ENCODE results near the gene MIOX. TPM values are rescaled to one million over a fixed set of nuclear protein-coding genes. Genes with fewer than 3 reads are reported as not detected.
"Not testable (repeated sequence)": the region's sequence is repeated elsewhere in the genome, so short reads cannot be mapped to it uniquely, and the experiment has no call there.

MIOX gene
- total and polyA plus RNA-seq, 4 donors, result 0.18 TPM; not detected in 3

GRCh38 chr22:50516068-50516467 lies 29.4 kb downstream of the MIOX start:
- Histone ChIP-seq H3K36me3 (ENCODE audit: control insufficient read depth, insufficient read depth, low read length) (peaks cover 78% of the 10 kb centered on the region), H3K27ac (ENCODE audit: low read depth, low read length) (no peak overlapping the region), H3K9me3 (ENCODE audit: control insufficient read depth, insufficient read depth, low read length) (no peaks in the 10 kb centered on the region), H3K4me3 (ENCODE audit: low read depth, low read length) (no peak overlapping the region), H3K27me3 (ENCODE audit: control insufficient read depth, insufficient read depth, low read length) (no peaks in the 10 kb centered on the region), H3K4me1 (ENCODE audit: control insufficient read depth, insufficient read depth, low read length) (no peaks in the 10 kb centered on the region)
- WGBS (ENCODE audit: insufficient coverage), result 87% methylated on average over 5 of the region's 8 CpGs
- DNase-seq (ENCODE audit: low read depth in 4 of 6, low spot score in 6 of 6), result no peak

- Histone ChIP-seq H3K36me3 (ENCODE audit: control insufficient read depth, insufficient read depth, low read length) (peaks cover 82% of the 10 kb centered on the region), H3K9me3 (ENCODE audit: control insufficient read depth, insufficient read depth, low read length) (no peaks in the 10 kb centered on the region), H3K4me1 (ENCODE audit: control insufficient read depth, insufficient read depth, low read length) (no peaks in the 10 kb centered on the region), H3K4me3 (ENCODE audit: low read depth, low read length) (no peak overlapping the region), H3K27ac (ENCODE audit: low read depth, low read length) (no peak overlapping the region), H3K27me3 (ENCODE audit: control insufficient read depth, insufficient read depth, low read length) (no peaks in the 10 kb centered on the region)
- WGBS (ENCODE audit: insufficient coverage), result 90% methylated on average over 16 of the region's 16 CpGs
- DNase-seq (ENCODE audit: low read depth in 4 of 6, low spot score in 6 of 6), result no peak
These were observed 30.2 kb downstream of the MIOX start for GRCh38 chr22:50516891-50517290.

- Histone ChIP-seq H3K27me3 (ENCODE audit: control insufficient read depth, insufficient read depth, low read length) (no peaks in the 10 kb centered on the region), H3K4me1 (ENCODE audit: control insufficient read depth, insufficient read depth, low read length) (no peaks in the 10 kb centered on the region), H3K9me3 (ENCODE audit: control insufficient read depth, insufficient read depth, low read length) (no peaks in the 10 kb centered on the region), H3K4me3 (ENCODE audit: low read depth, low read length) (no peak overlapping the region), H3K27ac (ENCODE audit: low read depth, low read length) (no peak overlapping the region), H3K36me3 (ENCODE audit: control insufficient read depth, insufficient read depth, low read length) (peaks cover 83% of the 10 kb centered on the region)
- DNase-seq (ENCODE audit: low read depth in 4 of 6, low spot score in 6 of 6), result no peak
- 88% methylated on average over 20 of the region's 20 CpGs for WGBS (ENCODE audit: insufficient coverage)
These were observed 31.0 kb downstream of the MIOX start for GRCh38 chr22:50517495-50518260.

- H3K36me3 ChIP-seq (ENCODE audit: control insufficient read depth, insufficient read depth, low read length), result peaks cover 88% of the 10 kb centered on the region
- no peaks in the 10 kb centered on the region for H3K27me3 ChIP-seq (ENCODE audit: control insufficient read depth, insufficient read depth, low read length)
- 95% methylated on average over 7 of the region's 7 CpGs for WGBS (ENCODE audit: insufficient coverage)
- no peak overlapping the region for H3K27ac ChIP-seq (ENCODE audit: low read depth, low read length)
- H3K4me3 ChIP-seq (ENCODE audit: low read depth, low read length), result no peak overlapping the region
- DNase-seq (ENCODE audit: low read depth in 4 of 6, low spot score in 6 of 6), result no peak
- no peaks in the 10 kb centered on the region for H3K9me3 ChIP-seq (ENCODE audit: control insufficient read depth, insufficient read depth, low read length)
- peaks cover 1% of the 10 kb centered on the region for H3K4me1 ChIP-seq (ENCODE audit: control insufficient read depth, insufficient read depth, low read length)
These were observed 31.9 kb downstream of the MIOX start for GRCh38 chr22:50518606-50519005.

- Histone ChIP-seq H3K36me3 (ENCODE audit: control insufficient read depth, insufficient read depth, low read length) (peaks cover 93% of the 10 kb centered on the region), H3K4me3 (ENCODE audit: low read depth, low read length) (no peak overlapping the region), H3K27me3 (ENCODE audit: control insufficient read depth, insufficient read depth, low read length) (no peaks in the 10 kb centered on the region), H3K4me1 (ENCODE audit: control insufficient read depth, insufficient read depth, low read length) (peaks cover 7% of the 10 kb centered on the region), H3K27ac (ENCODE audit: low read depth, low read length) (no peak overlapping the region), H3K9me3 (ENCODE audit: control insufficient read depth, insufficient read depth, low read length) (no peaks in the 10 kb centered on the region)
- DNase-seq (ENCODE audit: low read depth in 4 of 6, low spot score in 6 of 6), result no peak
- WGBS (ENCODE audit: insufficient coverage), result 93% methylated on average over 8 of the region's 8 CpGs
These were observed 32.5 kb downstream of the MIOX start for GRCh38 chr22:50519151-50519550.

GRCh38 chr22:50520184-50520583 lies 33.5 kb downstream of the MIOX start:
- H3K4me3 ChIP-seq (ENCODE audit: low read depth, low read length); DNase-seq (ENCODE audit: low read depth in 4 of 6, low spot score in 6 of 6); H3K27me3 ChIP-seq (ENCODE audit: control insufficient read depth, insufficient read depth, low read length); H3K9me3 ChIP-seq (ENCODE audit: control insufficient read depth, insufficient read depth, low read length); H3K27ac ChIP-seq (ENCODE audit: low read depth, low read length): not testable (repeated sequence)
- H3K36me3 ChIP-seq (ENCODE audit: control insufficient read depth, insufficient read depth, low read length), result peaks cover 94% of the 10 kb centered on the region
- 100% methylated on average over 7 of the region's 8 CpGs for WGBS (ENCODE audit: insufficient coverage)
- H3K4me1 ChIP-seq (ENCODE audit: control insufficient read depth, insufficient read depth, low read length), result peaks cover 17% of the 10 kb centered on the region

GRCh38 chr22:50520826-50521453 lies 34.3 kb downstream of the MIOX start:
- H3K4me1 ChIP-seq (ENCODE audit: control insufficient read depth, insufficient read depth, low read length), result peaks cover 17% of the 10 kb centered on the region
- no peak overlapping the region for H3K27ac ChIP-seq (ENCODE audit: low read depth, low read length)
- H3K4me3 ChIP-seq (ENCODE audit: low read depth, low read length), result no peak overlapping the region
- peaks cover 89% of the 10 kb centered on the region for H3K36me3 ChIP-seq (ENCODE audit: control insufficient read depth, insufficient read depth, low read length)
- 95% methylated on average over 13 of the region's 13 CpGs for WGBS (ENCODE audit: insufficient coverage)
- no peaks in the 10 kb centered on the region for H3K9me3 ChIP-seq (ENCODE audit: control insufficient read depth, insufficient read depth, low read length)
- no peaks in the 10 kb centered on the region for H3K27me3 ChIP-seq (ENCODE audit: control insufficient read depth, insufficient read depth, low read length)
- no peak for DNase-seq (ENCODE audit: low read depth in 4 of 6, low spot score in 6 of 6)

GRCh38 chr22:50521710-50522109 lies 35.1 kb downstream of the MIOX start:
- 94% methylated on average over 10 of the region's 10 CpGs for WGBS (ENCODE audit: insufficient coverage)
- Histone ChIP-seq H3K9me3 (ENCODE audit: control insufficient read depth, insufficient read depth, low read length) (no peaks in the 10 kb centered on the region), H3K36me3 (ENCODE audit: control insufficient read depth, insufficient read depth, low read length) (peaks cover 82% of the 10 kb centered on the region), H3K27ac (ENCODE audit: low read depth, low read length) (no peak overlapping the region), H3K4me3 (ENCODE audit: low read depth, low read length) (no peak overlapping the region), H3K4me1 (ENCODE audit: control insufficient read depth, insufficient read depth, low read length) (peaks cover 21% of the 10 kb centered on the region), H3K27me3 (ENCODE audit: control insufficient read depth, insufficient read depth, low read length) (no peaks in the 10 kb centered on the region)
- DNase-seq (ENCODE audit: low read depth in 4 of 6, low spot score in 6 of 6), result no peak

GRCh38 chr22:50522208-50522805 lies 35.6 kb downstream of the MIOX start:
- Histone ChIP-seq H3K4me3 (ENCODE audit: low read depth, low read length) (no peak overlapping the region), H3K4me1 (ENCODE audit: control insufficient read depth, insufficient read depth, low read length) (peaks cover 26% of the 10 kb centered on the region), H3K36me3 (ENCODE audit: control insufficient read depth, insufficient read depth, low read length) (peaks cover 76% of the 10 kb centered on the region), H3K9me3 (ENCODE audit: control insufficient read depth, insufficient read depth, low read length) (no peaks in the 10 kb centered on the region), H3K27ac (ENCODE audit: low read depth, low read length) (no peak overlapping the region), H3K27me3 (ENCODE audit: control insufficient read depth, insufficient read depth, low read length) (no peaks in the 10 kb centered on the region)
- no peak for DNase-seq (ENCODE audit: low read depth in 4 of 6, low spot score in 6 of 6)
- 93% methylated on average over 6 of the region's 15 CpGs for WGBS (ENCODE audit: insufficient coverage)

All from spinal cord (tissue), 10 donors.